Activated naive CD8-positive, alpha-beta T cell (primary cell): ENCODE measurements around the gene NHP2.

Experiments used
- H3K27ac Mint-ChIP-seq: one replicate; pipeline ENCODE4 v1.8.0; 2021; ENCODE audit warnings: mixed read lengths
- H3K27me3 Mint-ChIP-seq: one replicate; pipeline ENCODE4 v1.8.0; 2021; ENCODE audit warnings: mixed read lengths
- H3K36me3 Mint-ChIP-seq: one replicate; pipeline ENCODE4 v1.8.0; 2021; ENCODE audit warnings: mixed read lengths
- H3K4me1 Mint-ChIP-seq: one replicate; pipeline ENCODE4 v1.8.0; 2021; ENCODE audit warnings: low read depth, mixed read lengths
- H3K4me3 Mint-ChIP-seq: one replicate; pipeline ENCODE4 v1.8.0; 2021; ENCODE audit warnings: mild to moderate bottlenecking, mixed read lengths
- H3K9me3 Mint-ChIP-seq: one replicate; pipeline ENCODE4 v1.8.0; 2021; ENCODE audit warnings: low read depth, mixed read lengths

NHP2 gene

GRCh38 chr5:178116143-178116885 lies 37.4 kb downstream of the NHP2 start:
- Mint-ChIP-seq H3K27ac (peak overlapping the region; percentile 93), H3K4me3 (peak overlapping the region; percentile 95), H3K4me1 (peaks cover 48% of the 10 kb centered on the region), H3K27me3 (no peaks in the 10 kb centered on the region), H3K9me3 (no peaks in the 10 kb centered on the region), H3K36me3 (no peaks in the 10 kb centered on the region)

DNA sequence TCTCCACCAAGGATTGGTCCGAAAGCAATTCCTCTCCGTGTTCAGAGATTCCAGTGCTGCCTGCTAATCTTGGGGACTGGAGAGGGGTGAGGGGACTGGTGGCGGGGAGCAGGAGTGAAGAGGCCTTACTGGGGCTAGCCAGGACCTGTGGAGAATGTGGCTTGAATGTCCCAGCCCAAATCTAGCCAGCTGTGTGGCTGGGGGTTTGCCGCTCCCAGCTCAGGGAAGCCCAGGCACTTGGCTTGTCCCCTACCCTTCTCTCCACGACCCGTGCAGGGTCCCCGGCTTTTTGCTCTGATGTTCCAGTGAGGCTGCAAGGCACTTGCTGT lies 37.9 kb downstream of the NHP2 start:
- Mint-ChIP-seq H3K27ac (peak overlapping the region; percentile 81), H3K9me3 (no peaks in the 10 kb centered on the region), H3K4me3 (peak overlapping the region; percentile 95), H3K27me3 (no peaks in the 10 kb centered on the region), H3K36me3 (no peaks in the 10 kb centered on the region), H3K4me1 (peaks cover 44% of the 10 kb centered on the region)

DNA sequence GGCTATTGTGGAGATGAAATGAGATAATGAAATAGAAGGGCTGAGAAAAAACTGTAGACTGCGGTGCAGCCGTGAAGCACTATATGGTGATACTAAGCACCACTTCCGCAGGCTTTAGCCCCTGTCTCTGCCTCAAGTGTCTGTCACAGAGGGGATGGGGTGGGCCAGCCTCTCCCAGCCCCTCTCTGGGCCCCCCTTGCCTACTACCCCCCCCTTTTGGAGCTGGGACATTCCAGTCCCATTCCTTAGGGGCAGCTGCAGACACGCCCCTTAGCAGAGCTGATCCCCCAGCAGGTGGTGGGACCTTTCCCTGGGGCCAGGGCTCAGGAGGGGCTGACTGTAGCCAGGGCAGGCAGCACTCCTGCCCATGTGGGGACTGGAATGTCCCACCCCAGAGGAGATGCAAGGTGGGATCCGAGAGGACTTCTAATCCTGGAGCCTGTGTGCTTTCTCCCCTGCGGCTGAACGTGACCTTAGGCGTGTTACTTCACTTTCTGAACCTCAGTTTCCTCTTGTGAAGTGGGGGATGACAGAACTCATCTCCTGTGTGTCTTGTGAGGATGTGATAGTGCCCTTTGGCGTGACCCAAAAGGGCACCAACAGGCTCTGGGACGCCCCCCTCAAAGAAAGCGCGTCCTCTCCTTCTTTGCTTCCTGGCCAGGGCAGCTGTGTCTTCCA lies 38.4 kb downstream of the NHP2 start:
- H3K4me3 Mint-ChIP-seq: peak overlapping the region; percentile 95
- no peaks in the 10 kb centered on the region for H3K9me3 Mint-ChIP-seq
- H3K27ac Mint-ChIP-seq: peak overlapping the region; percentile 90
- peaks cover 41% of the 10 kb centered on the region for H3K4me1 Mint-ChIP-seq
- no peaks in the 10 kb centered on the region for H3K36me3 Mint-ChIP-seq
- H3K27me3 Mint-ChIP-seq: no peaks in the 10 kb centered on the region

DNA sequence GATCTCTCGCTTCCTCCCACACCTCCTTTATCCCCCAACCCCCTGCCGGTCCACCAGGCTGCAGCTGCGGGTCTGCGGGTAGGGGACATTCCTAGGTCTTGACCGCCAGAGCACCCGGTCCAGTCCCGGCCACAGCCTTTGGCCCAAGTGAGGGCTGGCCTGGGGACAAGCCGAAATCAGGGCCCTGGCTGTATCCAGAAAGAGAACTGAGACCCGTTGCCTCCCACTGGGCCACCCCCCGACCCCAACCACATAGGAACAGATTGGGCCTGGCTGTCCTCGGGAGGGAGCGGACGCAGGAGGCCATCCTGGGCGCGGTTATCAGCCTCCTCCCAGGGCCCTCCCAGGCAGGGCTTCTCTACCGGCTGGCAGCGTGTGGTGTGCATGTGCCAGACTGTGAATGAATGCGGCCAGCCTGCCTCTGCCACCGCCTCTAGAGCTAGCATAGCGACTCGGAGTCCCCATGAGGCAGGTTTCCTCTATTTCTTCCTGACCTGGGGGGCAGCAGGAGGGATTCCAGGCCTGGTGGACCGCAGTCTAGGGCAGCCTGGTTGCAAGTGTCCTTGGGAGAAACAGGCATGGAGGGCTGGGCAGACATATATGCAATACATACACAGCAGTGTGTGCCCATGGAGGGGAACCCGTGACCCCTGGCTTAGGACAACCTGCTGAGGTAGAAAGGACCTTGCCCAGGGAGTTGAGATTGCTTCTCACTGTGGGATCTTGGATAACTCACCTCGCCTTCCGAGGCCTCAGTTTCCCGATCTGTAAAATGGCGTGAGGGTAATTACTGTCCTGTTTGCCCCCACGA lies 39.2 kb downstream of the NHP2 start:
- peak overlapping the region; percentile 95 for H3K4me3 Mint-ChIP-seq
- peaks cover 41% of the 10 kb centered on the region for H3K4me1 Mint-ChIP-seq
- no peaks in the 10 kb centered on the region for H3K27me3 Mint-ChIP-seq

DNA sequence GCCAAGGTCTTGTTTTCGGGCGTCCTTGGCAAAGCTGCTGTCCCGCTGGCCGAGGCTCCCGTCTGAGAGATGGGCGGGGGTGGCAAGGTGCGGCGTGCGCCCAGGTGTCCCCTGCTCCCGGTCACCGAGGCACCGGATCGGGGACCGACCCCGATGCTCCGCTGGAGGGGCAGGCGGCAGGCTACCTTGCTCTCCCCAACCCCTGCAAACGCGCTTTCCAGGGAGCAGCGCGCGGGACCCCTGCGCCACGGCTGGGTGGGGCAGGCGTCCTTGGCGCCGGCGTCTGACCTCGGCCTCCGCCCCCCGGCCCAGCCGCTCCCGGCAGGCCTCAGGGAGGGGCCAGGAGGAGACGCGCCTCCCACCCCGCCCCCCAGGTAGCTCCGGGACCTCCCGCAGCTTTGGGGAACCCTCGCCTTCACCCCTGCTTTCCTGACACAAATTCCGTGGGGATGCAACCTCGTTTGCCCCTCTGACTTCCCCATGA lies 39.8 kb downstream of the NHP2 start:
- Mint-ChIP-seq H3K4me1 (peaks cover 41% of the 10 kb centered on the region), H3K4me3 (peak overlapping the region; percentile 95), H3K36me3 (no peaks in the 10 kb centered on the region), H3K27ac (peak overlapping the region; percentile 87), H3K27me3 (no peaks in the 10 kb centered on the region), H3K9me3 (no peaks in the 10 kb centered on the region)

More for the DNA sequence above, 39.2 kb downstream of the NHP2 start:
- H3K36me3 Mint-ChIP-seq: no peaks in the 10 kb centered on the region
- H3K9me3 Mint-ChIP-seq: no peaks in the 10 kb centered on the region
- H3K27ac Mint-ChIP-seq: peak overlapping the region; percentile 90

DNA sequence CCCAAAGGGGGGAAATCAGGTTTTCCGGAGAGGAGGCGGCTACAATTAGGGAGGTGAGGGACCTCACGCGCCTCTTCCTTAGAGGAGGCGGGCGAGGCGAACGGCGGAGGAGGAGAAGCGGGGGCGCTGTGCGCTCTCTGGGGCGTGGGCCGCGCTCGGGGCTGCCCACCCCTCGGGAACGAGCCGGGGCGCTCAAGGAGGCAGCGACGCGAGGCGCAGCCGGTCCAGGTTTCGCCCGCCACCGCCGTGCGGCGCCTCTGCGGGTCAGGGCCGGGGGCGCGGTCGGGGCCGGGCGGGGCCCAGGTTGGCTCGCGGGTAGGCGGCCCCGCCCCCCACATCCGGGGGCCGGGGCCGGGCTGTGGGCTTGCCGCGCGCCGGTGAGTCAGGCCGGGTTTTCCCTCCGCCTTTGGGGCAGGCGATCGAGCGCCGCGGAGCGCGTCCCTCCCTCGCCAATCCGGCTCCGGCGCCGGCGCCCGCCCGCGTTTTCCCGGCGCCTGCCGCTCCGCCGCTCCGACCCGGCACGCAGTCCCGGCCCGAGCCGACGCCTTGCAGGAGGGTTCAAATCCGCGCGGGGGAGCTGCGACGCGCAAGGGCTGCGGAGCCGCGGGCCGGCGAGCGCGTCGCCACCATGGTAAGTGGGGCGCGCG lies 40.4 kb downstream of the NHP2 start, which contains the start of gene N4BP3:
Gene N4BP3 (plus strand): TSS at position 392 of the 647 bp plus-strand sequence. CDS start 6,052 bp downstream, outside the sequence.
- Mint-ChIP-seq H3K36me3 (no peaks in the 10 kb centered on the region), H3K4me1 (peaks cover 40% of the 10 kb centered on the region), H3K27ac (peak within 1 kb of the TSS; percentile 90), H3K9me3 (no peaks in the 10 kb centered on the region), H3K4me3 (peak within 1 kb of the TSS; percentile 95), H3K27me3 (no peaks in the 10 kb centered on the region)

GRCh38 chr5:178112545-178112944 lies 41.1 kb downstream of the NHP2 start:
- Mint-ChIP-seq H3K9me3 (no peaks in the 10 kb centered on the region), H3K4me1 (peaks cover 39% of the 10 kb centered on the region), H3K4me3 (peak overlapping the region; percentile 92), H3K27me3 (no peaks in the 10 kb centered on the region), H3K36me3 (no peaks in the 10 kb centered on the region), H3K27ac (no peak overlapping the region)

DNA sequence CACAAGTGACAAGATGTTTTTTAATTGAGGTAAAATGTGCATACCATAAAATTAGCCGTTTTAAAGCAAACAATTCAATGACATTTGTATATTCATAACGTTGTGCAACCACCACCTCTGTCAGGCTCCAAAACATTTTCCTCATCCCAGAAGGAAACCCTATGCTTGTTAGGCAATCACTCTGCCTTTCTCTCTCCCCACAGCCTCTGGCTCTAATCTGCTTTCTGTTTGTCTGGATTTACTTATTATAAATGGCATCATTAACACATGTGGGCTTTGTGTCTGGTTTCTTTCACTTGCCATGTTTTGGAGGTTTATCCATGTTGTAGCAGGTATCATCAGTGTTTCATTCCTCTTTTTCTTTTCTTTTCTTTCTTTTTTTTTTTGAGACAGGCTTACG lies 41.8 kb downstream of the NHP2 start:
- H3K36me3 Mint-ChIP-seq: no peaks in the 10 kb centered on the region
- H3K27ac Mint-ChIP-seq: peak overlapping the region; percentile 34
- no peak overlapping the region for H3K4me3 Mint-ChIP-seq
- no peaks in the 10 kb centered on the region for H3K9me3 Mint-ChIP-seq
- no peaks in the 10 kb centered on the region for H3K27me3 Mint-ChIP-seq
- H3K4me1 Mint-ChIP-seq: peaks cover 34% of the 10 kb centered on the region

DNA sequence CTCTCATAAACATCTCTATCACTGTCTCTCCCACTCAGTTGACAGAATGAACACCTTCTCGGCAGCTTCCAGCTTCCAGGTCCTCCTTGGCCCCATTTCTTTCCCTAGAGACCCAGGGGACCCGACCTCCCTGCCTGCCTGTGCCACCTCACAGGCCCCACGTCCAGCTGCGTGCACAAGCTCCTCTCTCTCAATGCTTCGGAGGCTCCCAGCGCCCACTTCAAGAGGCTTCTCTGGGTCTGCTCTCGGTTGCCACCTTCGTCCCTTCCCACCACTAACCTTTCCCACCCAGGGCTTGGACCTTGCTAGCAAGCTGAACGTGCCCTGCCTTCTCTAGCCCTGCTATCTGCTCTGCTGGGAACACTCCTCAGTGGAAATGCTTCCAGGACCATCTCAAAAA lies 43.2 kb downstream of the NHP2 start:
- H3K36me3 Mint-ChIP-seq: no peaks in the 10 kb centered on the region

DNA sequence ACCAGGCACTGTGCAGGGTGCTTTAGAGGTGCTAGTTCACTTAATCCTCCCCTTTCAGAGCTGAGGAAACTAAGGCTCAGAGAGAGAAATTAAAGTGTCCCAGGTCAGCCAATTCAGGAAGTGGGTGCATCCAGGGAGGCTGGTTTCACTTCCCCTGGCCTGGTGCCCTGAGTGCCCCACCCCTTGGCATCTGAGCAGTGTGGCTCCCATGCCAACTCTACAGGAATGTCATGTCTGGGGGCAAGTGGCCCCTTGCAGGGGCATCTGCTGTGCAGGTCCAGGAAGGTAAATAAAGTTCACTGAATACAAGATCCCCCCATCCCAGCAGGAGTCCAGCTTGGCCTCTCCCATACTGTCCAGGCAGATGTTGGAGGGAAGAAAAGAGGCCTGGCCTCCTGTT lies 44.7 kb downstream of the NHP2 start:
- Mint-ChIP-seq H3K36me3 (no peaks in the 10 kb centered on the region), H3K9me3 (no peaks in the 10 kb centered on the region), H3K4me3 (no peak overlapping the region), H3K4me1 (peaks cover 22% of the 10 kb centered on the region), H3K27ac (no peak overlapping the region), H3K27me3 (no peaks in the 10 kb centered on the region)

More for the DNA sequence above, 43.2 kb downstream of the NHP2 start:
- peaks cover 20% of the 10 kb centered on the region for H3K4me1 Mint-ChIP-seq
- H3K4me3 Mint-ChIP-seq: no peak overlapping the region
- no peaks in the 10 kb centered on the region for H3K27me3 Mint-ChIP-seq
- no peak overlapping the region for H3K27ac Mint-ChIP-seq
- H3K9me3 Mint-ChIP-seq: no peaks in the 10 kb centered on the region

DNA sequence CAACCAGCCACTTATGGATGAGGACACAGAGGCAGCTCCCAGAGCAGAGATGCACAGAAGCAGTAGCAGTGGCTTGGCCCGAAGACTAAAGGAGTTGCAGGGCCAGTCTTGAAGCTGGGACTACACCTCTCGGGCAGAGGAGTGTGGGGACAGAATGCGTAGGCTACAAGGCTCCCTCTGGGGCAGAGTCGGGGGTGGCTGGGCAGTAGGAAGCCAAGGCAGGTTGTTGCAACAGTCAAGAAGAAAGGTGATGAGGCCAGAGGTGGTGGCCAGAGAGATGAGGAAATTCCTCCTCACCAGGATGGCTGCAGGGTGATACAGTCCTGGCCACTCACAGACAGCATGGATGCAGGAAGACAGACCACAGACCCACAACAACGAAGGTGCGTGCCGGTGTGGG lies 45.2 kb downstream of the NHP2 start:
- H3K27ac Mint-ChIP-seq: no peak overlapping the region
- no peaks in the 10 kb centered on the region for H3K9me3 Mint-ChIP-seq
- no peak overlapping the region for H3K4me3 Mint-ChIP-seq
- peaks cover 26% of the 10 kb centered on the region for H3K4me1 Mint-ChIP-seq
- H3K36me3 Mint-ChIP-seq: no peaks in the 10 kb centered on the region
- H3K27me3 Mint-ChIP-seq: no peaks in the 10 kb centered on the region

GRCh38 chr5:178107756-178108310 lies 45.9 kb downstream of the NHP2 start:
- Mint-ChIP-seq H3K27ac (no peak overlapping the region), H3K27me3 (no peaks in the 10 kb centered on the region), H3K4me3 (no peak overlapping the region), H3K36me3 (no peaks in the 10 kb centered on the region), H3K9me3 (no peaks in the 10 kb centered on the region), H3K4me1 (peaks cover 24% of the 10 kb centered on the region)

DNA sequence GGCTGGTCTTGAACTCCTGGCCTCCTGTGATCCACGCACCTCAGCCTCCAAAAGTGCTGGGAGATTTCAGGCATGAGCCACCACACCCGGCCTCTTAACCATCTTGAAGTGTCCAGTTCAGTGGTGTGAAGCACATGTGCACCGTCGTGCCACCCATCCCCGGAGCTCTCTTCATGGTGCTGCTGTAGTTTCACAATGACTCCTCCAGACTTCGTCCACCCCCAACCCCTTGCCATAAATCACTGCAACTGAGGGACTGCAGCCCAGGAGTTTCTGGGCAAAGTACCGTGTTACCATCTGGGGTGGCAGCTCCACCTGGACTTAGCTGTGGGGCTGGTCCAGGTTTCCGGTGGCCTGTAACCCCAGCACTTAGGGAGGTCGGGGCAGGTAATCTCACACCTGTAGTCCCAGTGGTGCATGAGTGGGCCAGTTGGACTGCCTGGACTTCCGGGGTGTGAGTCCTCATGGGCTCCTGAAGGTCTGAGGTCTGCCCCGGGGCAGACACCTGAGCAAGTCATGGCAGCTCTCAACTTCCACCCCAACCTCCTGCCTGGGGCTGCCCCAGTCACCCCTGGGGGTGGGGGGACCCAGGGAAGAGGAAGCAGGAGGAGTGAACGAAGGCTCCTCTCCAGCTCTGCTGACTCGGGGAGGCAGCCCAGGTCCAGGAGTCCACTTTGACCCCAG lies 47.0 kb downstream of the NHP2 start:
- Mint-ChIP-seq H3K27ac (no peak overlapping the region), H3K4me3 (no peak overlapping the region), H3K4me1 (peaks cover 21% of the 10 kb centered on the region), H3K27me3 (no peaks in the 10 kb centered on the region), H3K9me3 (no peaks in the 10 kb centered on the region), H3K36me3 (no peaks in the 10 kb centered on the region)

- H3K27me3 Mint-ChIP-seq: no peaks in the 10 kb centered on the region
- H3K27ac Mint-ChIP-seq: no peak overlapping the region
- H3K4me3 Mint-ChIP-seq: no peak overlapping the region
- H3K4me1 Mint-ChIP-seq: peaks cover 21% of the 10 kb centered on the region
- no peaks in the 10 kb centered on the region for H3K36me3 Mint-ChIP-seq
- H3K9me3 Mint-ChIP-seq: no peaks in the 10 kb centered on the region
These were observed 47.6 kb downstream of the NHP2 start for GRCh38 chr5:178106086-178106485.
